Measurements from ENCODE around the gene RFX4. TPM values are rescaled to one million over a fixed set of nuclear protein-coding genes. Genes with fewer than 3 reads are reported as not detected.

RFX4 gene
- total RNA-seq, 2 experiments from 2014 or later = not detected

DNA sequence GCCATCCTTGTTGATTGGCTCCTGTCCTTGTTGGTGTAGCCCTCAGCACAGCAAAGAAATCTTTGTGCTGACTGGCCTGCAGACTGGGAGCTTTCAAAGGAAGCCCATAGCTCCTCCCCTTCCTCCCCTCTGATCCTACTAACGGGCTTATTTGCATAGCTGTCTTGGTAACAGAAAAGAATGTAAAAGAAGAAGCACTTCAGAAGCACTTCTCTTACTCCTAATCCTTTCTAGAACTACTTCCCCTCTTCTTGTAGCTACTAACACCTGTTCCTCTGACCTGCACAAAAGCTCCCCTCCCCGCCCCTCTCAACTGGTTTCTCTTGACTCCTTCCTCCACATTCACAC is 177.4 kb downstream of the RFX4 start:
- no peaks in the 10 kb centered on the region for H3K9me2 ChIP-seq (ENCODE audit: insufficient read depth, low read length)
- H3K4me1 ChIP-seq (ENCODE audit: insufficient read depth, low read length, poor library complexity, severe bottlenecking) = peaks cover 34% of the 10 kb centered on the region
- H3K79me2 ChIP-seq (ENCODE audit: insufficient read depth, low read depth, low read length) = no peaks in the 10 kb centered on the region
- ChIA-PET CTCF (ENCODE audit: unreplicated experiment) (interaction anchor here (0.5 to 1.1 kb wide), 2 partner anchors 11 to 195 kb away, joined by 4 to 9 read pairs; no protein-coding TSS in a partner anchor), POLR2A (interaction anchor here (0.7 to 2.4 kb wide), 9 partner anchors 10 to 403 kb away, joined by 3 to 12 read pairs (median 3); partner anchors contain the start of gene POLR3B)
- TF ChIP-seq CTCF (conservative IDR thresholded peaks at IDR 0.05; ENCODE audit: low read length) (no peak), EZH2phosphoT487 (IDR thresholded peaks at IDR 0.05; ENCODE audit: borderline replicate concordance, low read depth, low read length) (no peak)
- no TSS peak for BruUV-seq (replicated peaks)
- no peaks in the 10 kb centered on the region for H3K9me3 ChIP-seq (ENCODE audit: low read length)
- H3K4me2 ChIP-seq (ENCODE audit: low read length) = peak overlapping the region; percentile 87
- no peaks in the 10 kb centered on the region for H4K20me1 ChIP-seq (ENCODE audit: insufficient read depth, low read length)
- peak overlapping the region; percentile 77 for H2AFZ ChIP-seq (ENCODE audit: low read length)
- no peaks in the 10 kb centered on the region for H3K36me3 ChIP-seq (ENCODE audit: insufficient read depth, low read length)
- DNase-seq (ENCODE audit: low spot score) = peak; percentile 95
- intact Hi-C loops (cut with micrococcal nuclease; ENCODE audit: unreplicated experiment) = loop anchor here (1.0 to 5.0 kb wide), 2 partner anchors 14 to 197 kb away; partner anchors contain the start of genes RIC8B and TMEM263
- peak overlapping the region; percentile 64 for H3K27ac ChIP-seq (ENCODE audit: low read depth, low read length, poor library complexity, severe bottlenecking)
- H3K4me3 ChIP-seq (ENCODE audit: low read depth, low read length, poor library complexity, severe bottlenecking) = peak overlapping the region; percentile 59

DNA sequence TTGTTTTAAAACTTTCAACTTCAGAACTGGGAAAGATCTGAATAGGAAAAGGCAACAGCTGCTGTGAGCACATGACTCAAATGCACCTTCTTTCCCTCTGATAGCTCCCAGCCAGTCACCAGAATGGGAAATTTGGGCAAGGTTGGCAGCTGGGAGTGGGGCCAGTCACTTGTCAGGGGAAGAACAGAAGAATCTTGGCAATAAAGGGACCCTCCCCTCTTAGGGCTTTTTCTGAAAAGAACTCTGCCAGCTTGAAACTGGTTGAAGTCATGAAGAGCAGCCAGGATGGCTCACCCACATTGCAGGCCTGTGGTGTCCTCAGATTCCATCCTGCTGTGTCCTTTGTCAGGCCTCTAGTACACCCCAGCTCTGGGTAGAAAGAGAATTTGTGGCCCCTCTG is 181.4 kb downstream of the RFX4 start:
- H4K20me1 ChIP-seq (ENCODE audit: insufficient read depth, low read length) = no peaks in the 10 kb centered on the region
- TF ChIP-seq CTCF (conservative IDR thresholded peaks at IDR 0.05; ENCODE audit: low read length) (no peak), EZH2phosphoT487 (IDR thresholded peaks at IDR 0.05; ENCODE audit: borderline replicate concordance, low read depth, low read length) (no peak)
- H3K79me2 ChIP-seq (ENCODE audit: insufficient read depth, low read depth, low read length) = no peaks in the 10 kb centered on the region
- no TSS peak for BruUV-seq (replicated peaks)
- ChIA-PET CTCF (ENCODE audit: unreplicated experiment) (no interaction called here), POLR2A (interaction anchor here (1.5 kb wide), 1 partner anchor 9 kb away, joined by 5 read pairs; no protein-coding TSS in a partner anchor)
- intact Hi-C loops (cut with micrococcal nuclease; ENCODE audit: unreplicated experiment) = loop anchor here (5.0 kb wide), 1 partner anchor 193 kb away; the partner anchor contains the start of gene TMEM263
- H3K4me3 ChIP-seq (ENCODE audit: low read depth, low read length, poor library complexity, severe bottlenecking) = no peak overlapping the region
- peaks cover 19% of the 10 kb centered on the region for H3K4me1 ChIP-seq (ENCODE audit: insufficient read depth, low read length, poor library complexity, severe bottlenecking)
- no peak overlapping the region for H3K4me2 ChIP-seq (ENCODE audit: low read length)
- DNase-seq (ENCODE audit: low spot score) = no peak
- no peak overlapping the region for H2AFZ ChIP-seq (ENCODE audit: low read length)
- H3K27ac ChIP-seq (ENCODE audit: low read depth, low read length, poor library complexity, severe bottlenecking) = no peak overlapping the region
- no peaks in the 10 kb centered on the region for H3K9me2 ChIP-seq (ENCODE audit: insufficient read depth, low read length)
- H3K9me3 ChIP-seq (ENCODE audit: low read length) = no peaks in the 10 kb centered on the region
- H3K36me3 ChIP-seq (ENCODE audit: insufficient read depth, low read length) = no peaks in the 10 kb centered on the region

GRCh38 chr12:106764738-106765137 is 181.9 kb downstream of the RFX4 start:
- Histone ChIP-seq H3K4me1 (ENCODE audit: insufficient read depth, low read length, poor library complexity, severe bottlenecking) (peaks cover 14% of the 10 kb centered on the region), H4K20me1 (ENCODE audit: insufficient read depth, low read length) (no peaks in the 10 kb centered on the region), H3K27ac (ENCODE audit: low read depth, low read length, poor library complexity, severe bottlenecking) (no peak overlapping the region), H3K4me2 (ENCODE audit: low read length) (no peak overlapping the region), H3K9me2 (ENCODE audit: insufficient read depth, low read length) (no peaks in the 10 kb centered on the region), H3K4me3 (ENCODE audit: low read depth, low read length, poor library complexity, severe bottlenecking) (no peak overlapping the region), H3K9me3 (ENCODE audit: low read length) (no peaks in the 10 kb centered on the region), H2AFZ (ENCODE audit: low read length) (no peak overlapping the region), H3K36me3 (ENCODE audit: insufficient read depth, low read length) (no peaks in the 10 kb centered on the region), H3K79me2 (ENCODE audit: insufficient read depth, low read depth, low read length) (no peaks in the 10 kb centered on the region)
- ChIA-PET CTCF (ENCODE audit: unreplicated experiment) (no interaction called here), POLR2A (interaction anchor here (0.7 to 1.4 kb wide), 2 partner anchors 10 to 26 kb away, joined by 4 to 5 read pairs; no protein-coding TSS in a partner anchor)
- DNase-seq (ENCODE audit: low spot score) = no peak
- intact Hi-C loops (cut with micrococcal nuclease; ENCODE audit: unreplicated experiment) = loop anchor here (5.0 kb wide), 1 partner anchor 193 kb away; the partner anchor contains the start of gene TMEM263
- TF ChIP-seq CTCF (conservative IDR thresholded peaks at IDR 0.05; ENCODE audit: low read length) = no peak
- no peak for TF ChIP-seq EZH2phosphoT487 (IDR thresholded peaks at IDR 0.05; ENCODE audit: borderline replicate concordance, low read depth, low read length)
- BruUV-seq (replicated peaks) = no TSS peak
